Measurements from ENCODE around the gene STK32C. TPM values are rescaled to one million over a fixed set of nuclear protein-coding genes. Genes with fewer than 3 reads are reported as not detected.

STK32C gene
- total and polyA plus RNA-seq, 7 donors, result 4.3 to 12.8 (median 8.4) TPM

GRCh38 chr10:132289439-132289838 lies 18.3 kb downstream of the STK32C start:
- no peak for DNase-seq
- 77 to 91% methylated on average over 2 of the region's 2 CpGs for WGBS, 2 donors
- H3K36me3 ChIP-seq, result no peaks in the 10 kb centered on the region
- peaks cover 0 to 17% (median 16%) of the 10 kb centered on the region in 4 donors for H3K4me1 ChIP-seq
- intact Hi-C loops (cut with DNase I), result no loop called here
- H3K4me3 ChIP-seq, result no peak overlapping the region
- no peak overlapping the region for H3K27ac ChIP-seq
- H3K9me3 ChIP-seq, result peaks cover 0 to 2% (median 0%) of the 10 kb centered on the region in 4 donors
- TF ChIP-seq EP300 (IDR thresholded peaks at IDR 0.05) (no peak), CTCF (IDR thresholded peaks at IDR 0.05) (no peak), POLR2A (IDR thresholded peaks at IDR 0.05) (no peak), POLR2AphosphoS5 (IDR thresholded peaks at IDR 0.05) (no peak)
- no peaks in the 10 kb centered on the region for H3K27me3 ChIP-seq

GRCh38 chr10:132283604-132284382 lies 24.0 kb downstream of the STK32C start:
- Histone ChIP-seq H3K9me3 (peaks cover 0 to 2% (median 0%) of the 10 kb centered on the region in 4 donors), H3K36me3 (no peaks in the 10 kb centered on the region), H3K27me3 (peaks cover 0 to 19% (median 0%) of the 10 kb centered on the region in 3 donors), H3K4me1 (no peaks in the 10 kb centered on the region), H3K4me3 (no peak overlapping the region), H3K27ac (no peak overlapping the region)
- intact Hi-C loops (cut with DNase I), result no loop called here
- DNase-seq, result no peak
- WGBS, 2 donors, result 48 to 73% methylated on average over 24 of the region's 24 CpGs
- TF ChIP-seq POLR2A (IDR thresholded peaks at IDR 0.05), result no peak
- TF ChIP-seq EP300 (IDR thresholded peaks at IDR 0.05), result no peak
- TF ChIP-seq CTCF (IDR thresholded peaks at IDR 0.05), result no peak
- TF ChIP-seq POLR2AphosphoS5 (IDR thresholded peaks at IDR 0.05), result no peak

GRCh38 chr10:132282667-132283603 lies 24.8 kb downstream of the STK32C start:
- Histone ChIP-seq H3K27me3 (peaks cover 0 to 19% (median 0%) of the 10 kb centered on the region in 3 donors), H3K36me3 (no peaks in the 10 kb centered on the region), H3K4me3 (no peak overlapping the region), H3K4me1 (no peaks in the 10 kb centered on the region), H3K27ac (no peak overlapping the region), H3K9me3 (no peaks in the 10 kb centered on the region)
- WGBS, 2 donors, result 35 to 66% methylated on average over 36 of the region's 36 CpGs
- DNase-seq, result no peak
- no peak for TF ChIP-seq EP300 (IDR thresholded peaks at IDR 0.05)
- TF ChIP-seq CTCF (IDR thresholded peaks at IDR 0.05), result no peak
- no peak for TF ChIP-seq POLR2AphosphoS5 (IDR thresholded peaks at IDR 0.05)
- intact Hi-C loops (cut with DNase I), result no loop called here

GRCh38 chr10:132281915-132282666 lies 25.7 kb downstream of the STK32C start:
- Histone ChIP-seq H3K36me3 (no peaks in the 10 kb centered on the region), H3K4me3 (no peak overlapping the region), H3K9me3 (no peaks in the 10 kb centered on the region), H3K27ac (no peak overlapping the region), H3K4me1 (no peaks in the 10 kb centered on the region), H3K27me3 (peaks cover 0 to 19% (median 0%) of the 10 kb centered on the region in 3 donors)
- intact Hi-C loops (cut with DNase I), result no loop called here
- WGBS, 2 donors, result 32 to 75% methylated on average over 34 of the region's 34 CpGs
- TF ChIP-seq EP300 (IDR thresholded peaks at IDR 0.05) (no peak), POLR2A (IDR thresholded peaks at IDR 0.05) (no peak), CTCF (IDR thresholded peaks at IDR 0.05) (no peak), POLR2AphosphoS5 (IDR thresholded peaks at IDR 0.05) (no peak)
- DNase-seq, result no peak
